NCI-H2107 treated with DMSO at 0.1 percent for 48 hours (cell line): ENCODE data around the gene POTEI.
"Not testable (repeated sequence)": the region's sequence is repeated elsewhere in the genome, so short reads cannot be mapped to it uniquely, and the experiment has no call there.

Source experiments
- DNase-seq: peaks from one replicate; lab custom pipeline; 2025; ENCODE audit not compliant: unreplicated experiment; lab: John Stamatoyannopoulos, UW

The POTEI gene

GRCh38 chr2:130491073-130491472, 18.1 kb downstream of the POTEI start:
- not testable (repeated sequence) for DNase-seq

- not testable (repeated sequence) for DNase-seq
Measured at GRCh38 chr2:130455413-130455812, 53.7 kb downstream of the POTEI start.

GRCh38 chr2:130454712-130455083, 54.4 kb downstream of the POTEI start:
- not testable (repeated sequence) for DNase-seq

GRCh38 chr2:130453955-130454711, 55.0 kb downstream of the POTEI start:
- not testable (repeated sequence) for DNase-seq

GRCh38 chr2:130452897-130453296, 56.2 kb downstream of the POTEI start:
- DNase-seq = not testable (repeated sequence)

GRCh38 chr2:130451823-130452222, 57.3 kb downstream of the POTEI start:
- not testable (repeated sequence) for DNase-seq

GRCh38 chr2:130451278-130451677, 57.9 kb downstream of the POTEI start:
- not testable (repeated sequence) for DNase-seq

GRCh38 chr2:130450366-130450765, 58.8 kb downstream of the POTEI start:
- DNase-seq = not testable (repeated sequence)

GRCh38 chr2:130427631-130428030, 81.5 kb downstream of the POTEI start:
- DNase-seq = not testable (repeated sequence)

GRCh38 chr2:130418845-130419244, 90.3 kb downstream of the POTEI start:
- DNase-seq = not testable (repeated sequence)

- DNase-seq = not testable (repeated sequence)
Measured at GRCh38 chr2:130416693-130417092, 92.4 kb downstream of the POTEI start.
